ENCODE measurements around the gene ATP13A5. TPM values are rescaled to one million over a fixed set of nuclear protein-coding genes. Genes with fewer than 3 reads are reported as not detected.

The ATP13A5 gene
- total RNA-seq, 1 donor from 2014 or later = not detected

- no peak for DNase-seq (ENCODE audit: low read depth)
Measured at GRCh38 chr3:193346259-193346658, 32.3 kb downstream of the ATP13A5 start.

DNA sequence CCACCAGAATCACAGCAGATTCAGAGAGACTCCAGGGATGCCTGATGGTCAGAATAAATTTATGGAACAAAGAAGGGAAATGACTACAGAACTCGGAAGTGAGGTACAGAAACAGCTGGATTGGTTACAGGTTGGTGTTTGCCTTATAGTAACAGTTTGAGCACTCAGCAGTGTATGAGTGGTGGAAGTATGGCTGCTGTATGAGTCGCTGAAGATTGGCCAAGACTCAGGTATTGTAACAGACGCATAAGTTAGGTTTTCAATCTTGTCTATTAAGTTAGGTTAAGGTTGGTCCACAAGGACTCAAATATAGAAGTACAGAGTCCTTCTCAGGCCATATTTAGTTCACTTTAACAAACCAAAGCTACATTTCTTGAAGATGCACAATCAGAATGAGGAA lies 33.1 kb downstream of the ATP13A5 start:
- no peak for DNase-seq (ENCODE audit: low read depth)

DNA sequence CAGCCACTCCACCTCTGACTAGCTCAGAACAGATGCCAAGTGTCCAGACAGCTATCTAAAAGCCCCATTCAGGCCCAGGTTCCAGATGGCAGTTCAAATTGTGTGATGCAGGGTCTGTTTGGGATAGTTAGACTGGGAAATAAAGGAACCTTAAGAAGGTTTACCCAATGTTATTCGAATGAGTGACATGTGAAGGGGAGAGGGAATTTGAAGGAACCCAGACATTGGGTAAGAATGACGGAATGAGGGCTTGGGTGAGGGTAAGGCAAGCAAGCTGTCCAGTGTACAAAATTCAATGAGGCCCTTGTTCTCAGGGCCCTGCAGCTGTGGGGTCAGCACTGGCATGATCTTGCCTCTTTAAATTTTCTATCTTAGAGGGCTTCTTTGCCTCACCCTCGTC lies 34.1 kb downstream of the ATP13A5 start:
- no peak for DNase-seq (ENCODE audit: low read depth)

GRCh38 chr3:193343726-193344222 lies 34.8 kb downstream of the ATP13A5 start:
- no peak for DNase-seq (ENCODE audit: low read depth)

DNA sequence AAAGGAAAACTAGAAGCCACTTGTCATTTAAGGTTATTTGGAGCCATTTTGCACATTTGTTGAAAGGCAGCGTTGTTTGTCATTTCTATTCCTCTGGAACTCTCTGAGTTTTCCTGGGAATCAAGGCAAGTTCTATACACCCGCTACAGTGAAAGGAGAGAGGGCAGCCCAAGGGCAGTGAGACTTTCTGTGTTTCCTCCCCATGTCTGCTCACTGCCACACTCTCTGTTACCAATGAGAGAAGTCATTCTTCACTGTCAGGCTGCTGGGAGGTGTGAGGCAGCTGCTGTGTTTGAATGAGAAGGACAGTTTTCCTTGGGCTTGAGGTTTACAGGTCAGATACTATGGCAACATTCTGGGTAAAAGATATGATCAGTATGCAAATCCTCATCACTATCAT lies 36.0 kb downstream of the ATP13A5 start:
- no peak for DNase-seq (ENCODE audit: low read depth)

DNA sequence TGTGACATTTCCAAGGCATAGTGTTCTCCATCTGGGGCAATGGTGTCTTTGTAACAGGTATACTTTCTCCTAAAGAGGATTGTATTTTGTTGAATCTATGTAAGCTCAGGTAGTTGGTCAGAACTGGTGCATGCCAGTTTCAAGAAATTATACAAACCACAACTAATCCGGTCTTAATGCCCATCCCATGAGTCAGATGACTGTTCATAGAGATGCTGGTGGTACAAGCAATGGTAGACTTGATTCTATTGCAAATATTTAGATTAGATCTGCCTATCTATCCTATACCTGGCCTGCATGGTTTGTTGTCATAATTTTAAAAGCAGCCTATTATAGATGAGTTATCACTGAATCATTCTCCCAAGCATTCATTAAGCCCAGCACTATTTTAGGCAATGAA lies 43.5 kb downstream of the ATP13A5 start:
- no peak for DNase-seq (ENCODE audit: low read depth)

DNA sequence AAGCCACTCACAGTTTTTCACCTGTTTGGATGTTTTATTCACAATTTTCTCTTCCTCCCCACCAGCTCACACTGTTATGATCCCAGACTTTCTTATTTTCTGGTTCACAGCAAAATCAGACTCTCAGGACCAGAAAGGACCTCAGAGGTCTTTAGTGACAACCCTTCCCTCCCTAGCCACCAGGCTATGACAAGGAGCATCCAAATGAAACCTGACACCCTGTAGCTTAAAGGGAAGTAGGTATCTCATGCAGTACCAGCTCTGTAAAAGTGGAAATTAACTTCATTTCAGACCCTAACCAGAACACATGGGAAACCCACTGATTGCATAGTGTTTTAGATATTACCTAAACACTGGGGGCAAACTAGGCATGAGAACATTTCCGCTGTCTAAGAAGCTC lies 45.3 kb downstream of the ATP13A5 start:
- DNase-seq (ENCODE audit: low read depth) = no peak

GRCh38 chr3:193330555-193331204 lies 47.9 kb downstream of the ATP13A5 start:
- DNase-seq (ENCODE audit: low read depth) = no peak

GRCh38 chr3:193317682-193318300 lies 60.8 kb downstream of the ATP13A5 start:
- no peak for DNase-seq (ENCODE audit: low read depth)

GRCh38 chr3:193314161-193314560 lies 64.4 kb downstream of the ATP13A5 start:
- no peak for DNase-seq (ENCODE audit: low read depth)

DNA sequence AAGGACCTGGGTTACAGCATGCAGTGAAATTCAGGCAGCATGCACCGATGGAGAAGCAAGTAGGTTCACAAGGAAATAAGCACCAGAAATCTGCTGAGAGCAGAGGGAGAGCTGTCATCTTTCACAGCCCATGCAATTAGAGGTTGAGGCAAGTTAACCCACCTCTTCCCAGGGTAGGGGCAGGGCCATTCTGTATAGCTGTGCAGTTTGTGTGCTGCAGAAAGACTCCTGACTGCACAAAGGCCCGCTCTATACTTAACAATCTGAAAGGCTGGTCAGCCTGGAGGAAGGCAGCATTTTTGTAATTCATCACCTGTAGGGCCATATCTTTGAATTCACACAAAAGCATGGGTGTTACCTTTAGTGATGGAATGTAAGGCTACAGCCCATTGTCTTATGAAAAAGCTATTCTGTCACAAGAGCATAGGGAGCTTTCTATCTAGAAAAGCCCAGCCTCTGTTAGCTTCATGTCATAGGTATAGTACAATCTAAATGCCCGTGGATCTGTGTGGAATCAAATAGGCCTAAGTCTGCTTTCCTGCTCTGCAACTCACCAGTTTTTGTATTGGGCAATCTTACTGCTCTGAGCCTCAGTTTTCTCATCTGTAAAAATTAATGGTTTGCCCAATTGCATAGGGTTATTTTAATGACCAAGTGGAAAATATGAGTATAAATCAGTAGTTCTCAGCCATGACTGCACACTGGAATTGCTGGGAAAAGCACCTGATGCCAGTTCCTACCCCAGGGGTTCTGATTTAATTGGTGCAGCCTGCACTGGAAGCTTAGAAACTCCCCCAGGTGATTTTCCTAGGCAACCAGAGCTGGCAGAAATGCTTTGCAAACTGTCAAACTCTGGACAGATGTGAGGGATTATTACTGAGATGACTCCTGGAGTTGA lies 65.2 kb downstream of the ATP13A5 start:
- DNase-seq (ENCODE audit: low read depth) = no peak

DNA sequence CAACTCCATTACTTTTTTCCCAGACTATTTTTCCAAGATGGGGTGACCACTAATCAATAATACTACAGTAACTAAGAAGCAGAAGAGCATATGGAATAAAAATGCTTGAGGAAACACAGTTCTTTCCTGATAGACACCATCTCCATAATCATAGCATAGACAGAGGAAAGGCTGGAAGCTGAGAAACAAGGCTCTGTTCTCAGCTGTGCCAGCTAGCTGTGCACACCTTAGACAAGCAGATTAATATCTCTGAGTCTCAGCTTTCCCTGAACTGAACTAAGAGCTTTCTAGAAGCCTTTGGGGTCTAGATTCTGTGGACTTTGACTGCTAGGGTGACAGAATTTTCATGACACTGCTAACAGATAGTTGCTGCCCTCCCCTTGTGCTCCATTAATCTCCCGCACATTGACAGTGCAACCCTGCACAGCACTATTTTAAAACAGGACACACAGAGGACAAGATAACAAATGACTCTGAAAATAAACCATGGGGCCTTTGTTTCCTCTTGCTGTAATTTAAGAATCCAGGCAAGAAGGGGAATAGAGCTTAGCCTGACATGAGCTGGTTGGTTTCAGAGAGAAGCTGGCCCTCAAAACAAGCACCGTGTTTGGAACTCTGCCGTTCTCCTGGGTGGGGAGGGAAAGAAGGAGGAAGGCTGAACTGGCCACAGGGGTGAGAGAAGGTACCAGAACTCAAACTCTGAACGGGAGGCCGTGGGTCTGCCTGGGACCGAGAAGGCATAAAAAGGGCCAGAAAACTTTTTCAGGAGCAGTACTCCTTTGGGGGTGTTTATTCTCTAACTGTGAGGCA lies 67.4 kb downstream of the ATP13A5 start:
- DNase-seq (ENCODE audit: low read depth) = no peak

DNA sequence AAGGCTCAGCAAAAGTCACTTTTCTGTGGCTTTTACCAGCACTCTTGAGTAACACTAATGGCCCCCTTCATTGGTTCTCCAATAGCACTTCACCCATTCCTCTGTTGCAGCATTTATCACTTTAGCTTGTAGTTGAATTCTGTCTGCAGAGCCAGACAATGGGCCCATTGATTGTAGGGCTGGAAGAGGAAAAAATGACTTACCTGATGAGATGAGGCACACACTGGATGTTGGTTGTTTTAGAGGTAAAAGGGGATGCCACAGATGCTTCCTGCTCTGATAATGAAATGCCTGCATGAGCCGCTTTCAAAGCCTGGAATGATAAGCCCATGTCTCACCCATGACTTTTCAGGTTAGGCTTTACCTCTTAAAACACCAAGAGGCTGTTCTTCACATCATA lies 73.2 kb downstream of the ATP13A5 start:
- DNase-seq (ENCODE audit: low read depth) = no peak

DNA sequence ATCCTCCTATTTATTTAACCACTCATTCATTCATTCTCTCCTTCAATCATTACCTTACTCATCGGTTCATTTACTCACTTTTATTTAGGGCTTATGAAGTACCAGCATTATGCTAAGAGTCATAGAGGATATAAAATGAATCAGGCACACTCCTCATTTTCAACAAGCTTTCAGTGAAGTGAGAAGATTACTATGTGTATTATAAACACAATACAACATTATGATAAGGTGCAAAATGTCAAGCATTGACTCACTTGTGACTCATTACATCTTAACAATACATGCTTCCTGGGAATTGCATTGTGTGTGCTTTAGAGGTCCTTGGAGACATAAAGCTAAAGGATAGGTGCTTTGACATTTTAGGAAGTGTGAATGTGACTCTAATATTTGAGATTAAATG lies 77.1 kb downstream of the ATP13A5 start:
- DNase-seq (ENCODE audit: low read depth) = no peak

DNA sequence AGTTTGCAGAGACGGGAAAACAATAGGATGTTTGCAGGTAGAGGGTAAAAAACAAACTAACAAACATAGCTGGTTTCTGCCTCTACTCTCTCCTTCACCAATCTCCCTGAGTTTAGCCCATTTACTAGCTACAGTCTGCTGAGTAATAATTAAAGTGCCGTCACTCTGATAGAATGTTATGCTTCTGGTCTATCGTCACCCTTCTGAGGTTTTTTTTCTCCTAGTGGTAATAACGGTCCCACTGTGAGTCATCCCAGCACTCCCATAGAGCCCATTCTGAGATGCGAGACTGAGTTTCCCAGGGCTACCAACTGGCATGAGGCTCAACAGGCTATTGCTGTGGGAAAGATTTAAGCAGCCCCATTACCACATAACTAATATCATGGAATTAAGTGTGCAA lies 81.1 kb downstream of the ATP13A5 start:
- no peak for DNase-seq (ENCODE audit: low read depth)

DNA sequence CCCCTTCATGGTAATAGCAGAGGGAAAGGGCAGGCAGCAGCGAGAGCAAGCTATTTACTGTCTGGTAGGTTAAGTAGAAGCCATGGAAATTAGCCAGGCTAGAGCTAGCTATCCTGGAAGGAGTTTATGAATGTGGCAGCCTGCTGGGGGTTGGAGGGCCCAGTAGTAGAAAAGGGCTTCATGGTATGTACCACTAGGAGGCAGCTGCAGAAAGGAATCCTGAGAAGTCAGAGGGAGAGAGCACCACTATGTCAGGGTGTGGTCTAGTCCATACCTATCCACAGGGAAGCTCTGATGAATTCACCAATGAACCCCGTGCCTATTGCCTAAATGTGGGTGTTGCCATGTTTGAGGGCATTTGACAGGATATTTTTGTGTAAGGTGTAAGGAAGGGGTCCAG lies 82.6 kb downstream of the ATP13A5 start:
- DNase-seq (ENCODE audit: low read depth) = no peak

- no peak for DNase-seq (ENCODE audit: low read depth)
Measured at GRCh38 chr3:193292386-193292785, 86.2 kb downstream of the ATP13A5 start.

DNA sequence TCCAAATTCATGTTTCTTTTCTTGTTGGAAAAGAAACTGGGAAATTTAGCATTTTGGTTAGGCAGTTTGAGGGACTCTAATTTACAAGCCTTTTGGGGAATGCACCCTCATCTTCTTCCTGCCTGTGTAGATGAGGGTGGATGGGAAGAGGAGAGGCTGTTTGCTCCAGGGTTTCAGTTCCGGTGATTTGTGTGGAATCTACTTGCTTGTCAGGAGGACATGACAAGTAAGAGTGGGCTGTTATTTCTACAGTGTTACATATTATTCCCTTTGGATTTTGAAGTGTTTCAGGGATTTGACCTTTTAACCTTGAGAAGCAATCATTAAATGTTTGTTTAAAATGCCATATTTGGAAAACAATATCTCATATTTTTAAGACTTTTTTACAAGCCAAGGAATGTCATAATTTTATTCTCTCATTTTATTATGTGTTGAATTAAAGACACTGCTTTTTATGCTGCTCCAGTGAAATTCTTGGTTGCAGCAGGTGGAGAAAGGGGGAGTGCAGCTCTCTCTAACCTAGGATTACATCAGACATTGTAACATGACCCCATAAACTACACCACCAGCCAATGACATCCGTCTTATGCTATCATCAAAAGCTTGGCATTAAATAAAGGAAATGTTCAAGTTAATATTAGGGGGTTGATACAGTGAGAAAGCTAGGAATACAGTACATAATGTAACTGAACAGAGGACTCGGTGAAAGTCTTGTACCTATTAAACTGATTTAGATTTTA lies 107.3 kb downstream of the ATP13A5 start:
- no peak for DNase-seq (ENCODE audit: low read depth)

GRCh38 chr3:193270451-193270850 lies 108.1 kb downstream of the ATP13A5 start:
- DNase-seq (ENCODE audit: low read depth) = no peak

GRCh38 chr3:193269343-193270028 lies 109.1 kb downstream of the ATP13A5 start:
- no peak for DNase-seq (ENCODE audit: low read depth)
